SU-DHL-6 (cell line): ENCODE results near the gene FBXO42.
"Not testable (repeated sequence)": the region's sequence is repeated elsewhere in the genome, so short reads cannot be mapped to it uniquely, and the experiment has no call there.

Experiments used
- H2AFZ ChIP-seq: fragments of 200-600 bp; sonication (generic); 2 replicates; pipeline ENCODE4 v1.6.1; 2014; ENCODE audit warnings: low read depth, mild to moderate bottlenecking, moderate library complexity, mixed read lengths, antibody characterized with exemption, low read length; ENCODE audit not compliant: severe bottlenecking
- H3F3A ChIP-seq: fragments of 200-600 bp; shearing (Covaris generic); 2 replicates; pipeline ENCODE4 v1.6.0; 2016; ENCODE audit warnings: antibody characterized with exemption, mild to moderate bottlenecking; ENCODE audit not compliant: insufficient read depth
- H3K27ac ChIP-seq: fragments of 200-600 bp; sonication (generic); 2 replicates; pipeline ENCODE4 v1.5.1; 2016; ENCODE audit warnings: low read depth, mild to moderate bottlenecking, low read length, moderate library complexity, mixed read lengths
- H3K27me3 ChIP-seq: fragments of 200-600 bp; sonication (generic), shearing (Covaris generic); 2 replicates; pipeline ENCODE4 v1.6.0; 2014; ENCODE audit warnings: mild to moderate bottlenecking, low read length
- H3K36me3 ChIP-seq: fragments of 200-600 bp; sonication (generic); 2 replicates; pipeline ENCODE4 v1.6.1; 2014; ENCODE audit warnings: mild to moderate bottlenecking, low read length, mixed read lengths
- H3K4me2 ChIP-seq: fragments of 300-600, 200-600 bp; shearing (Covaris generic), sonication (generic); 2 replicates; pipeline ENCODE4 v1.6.0; 2014; ENCODE audit warnings: low read length, low read depth, mild to moderate bottlenecking; ENCODE audit not compliant: poor library complexity, severe bottlenecking
- H3K4me3 ChIP-seq: fragments of 200-600 bp; sonication (generic); 2 replicates; pipeline ENCODE4 v1.5.1; 2014; ENCODE audit warnings: antibody characterized with exemption, low read length, mild to moderate bottlenecking, mixed read lengths; ENCODE audit not compliant: insufficient read depth, poor library complexity, severe bottlenecking
- H3K79me2 ChIP-seq: fragments of 200-600 bp; sonication (generic); 2 replicates; pipeline ENCODE4 v1.6.1; 2014; ENCODE audit warnings: mild to moderate bottlenecking, low read length, moderate library complexity; ENCODE audit not compliant: insufficient read depth
- H3K9ac ChIP-seq: fragments of 200-600 bp; sonication (generic); 2 replicates; pipeline ENCODE4 v1.7.0; 2014; ENCODE audit warnings: mild to moderate bottlenecking, low read length
- H3K9me2 ChIP-seq: fragments of 200-600 bp; sonication (generic); replicated peaks from 2 replicates; pipeline ENCODE4 v1.6.1; 2014; ENCODE audit warnings: low read length; ENCODE audit not compliant: insufficient read depth
- H3K9me3 ChIP-seq: fragments of 200-600 bp; sonication (generic); 2 replicates; pipeline ENCODE4 v1.6.1; 2014; ENCODE audit warnings: low read length, mixed read lengths; ENCODE audit not compliant: insufficient read depth
- H4K20me1 ChIP-seq: fragments of 200-600 bp; sonication (generic); 2 replicates; pipeline ENCODE4 v1.6.1; 2014; ENCODE audit warnings: low read depth, mild to moderate bottlenecking, antibody characterized with exemption, low read length, moderate library complexity, mixed read lengths
- EZH2phosphoT487 ChIP-seq: fragments of 200-600 bp; sonication (generic), shearing (Covaris generic); conservative IDR thresholded peaks from 2 replicates; pipeline ENCODE4 v1.6.1; 2018; ENCODE audit warnings: mild to moderate bottlenecking, antibody characterized with exemption, low read length, moderate library complexity, mixed read lengths
- TF ChIP-seq, protein P1 (sequence below): fragments of 200-600 bp; sonication (generic); IDR thresholded peaks from one replicate; pipeline ENCODE4 v1.5.1; 2017; ENCODE audit warnings: antibody characterized with exemption, mild to moderate bottlenecking, low read length, moderate library complexity; ENCODE audit not compliant: insufficient read depth, poor library complexity, severe bottlenecking

FBXO42 gene

DNA sequence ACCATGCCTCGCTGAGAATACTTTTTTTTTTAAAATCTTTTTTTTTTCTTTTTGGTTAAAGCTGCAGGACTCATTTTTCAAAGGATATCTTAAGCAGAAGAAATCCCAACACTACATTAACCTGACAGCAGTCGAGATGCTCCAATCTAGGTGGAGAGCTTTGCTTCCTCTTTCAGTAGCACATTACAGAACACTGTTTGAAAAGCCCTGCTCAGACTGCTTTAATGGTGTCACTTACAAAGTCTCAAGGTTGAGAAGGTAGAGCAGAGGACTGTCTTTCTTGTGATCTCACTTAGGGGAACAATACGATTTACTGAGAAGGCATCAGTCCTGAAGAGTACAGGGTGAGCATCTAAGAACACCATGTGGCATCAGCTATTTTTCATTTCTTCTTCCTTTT lies 94.3 kb downstream of the FBXO42 start:
- no peak overlapping the region for H3K4me2 ChIP-seq
- H3F3A ChIP-seq, result no peaks in the 10 kb centered on the region
- no peaks in the 10 kb centered on the region for H4K20me1 ChIP-seq
- H3K27me3 ChIP-seq, result no peaks in the 10 kb centered on the region
- H3K36me3 ChIP-seq, result no peaks in the 10 kb centered on the region
- H2AFZ ChIP-seq, result no peak overlapping the region
- no peaks in the 10 kb centered on the region for H3K9me2 ChIP-seq
- no peaks in the 10 kb centered on the region for H3K79me2 ChIP-seq
- H3K27ac ChIP-seq, result no peak overlapping the region
- no peak for TF ChIP-seq EZH2phosphoT487
- TF ChIP-seq, protein P1, sequence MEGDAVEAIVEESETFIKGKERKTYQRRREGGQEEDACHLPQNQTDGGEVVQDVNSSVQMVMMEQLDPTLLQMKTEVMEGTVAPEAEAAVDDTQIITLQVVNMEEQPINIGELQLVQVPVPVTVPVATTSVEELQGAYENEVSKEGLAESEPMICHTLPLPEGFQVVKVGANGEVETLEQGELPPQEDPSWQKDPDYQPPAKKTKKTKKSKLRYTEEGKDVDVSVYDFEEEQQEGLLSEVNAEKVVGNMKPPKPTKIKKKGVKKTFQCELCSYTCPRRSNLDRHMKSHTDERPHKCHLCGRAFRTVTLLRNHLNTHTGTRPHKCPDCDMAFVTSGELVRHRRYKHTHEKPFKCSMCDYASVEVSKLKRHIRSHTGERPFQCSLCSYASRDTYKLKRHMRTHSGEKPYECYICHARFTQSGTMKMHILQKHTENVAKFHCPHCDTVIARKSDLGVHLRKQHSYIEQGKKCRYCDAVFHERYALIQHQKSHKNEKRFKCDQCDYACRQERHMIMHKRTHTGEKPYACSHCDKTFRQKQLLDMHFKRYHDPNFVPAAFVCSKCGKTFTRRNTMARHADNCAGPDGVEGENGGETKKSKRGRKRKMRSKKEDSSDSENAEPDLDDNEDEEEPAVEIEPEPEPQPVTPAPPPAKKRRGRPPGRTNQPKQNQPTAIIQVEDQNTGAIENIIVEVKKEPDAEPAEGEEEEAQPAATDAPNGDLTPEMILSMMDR, result no peak
- H3K9ac ChIP-seq, result no peak overlapping the region
- H3K4me3 ChIP-seq, result no peak overlapping the region
- H3K9me3 ChIP-seq, result no peaks in the 10 kb centered on the region

DNA sequence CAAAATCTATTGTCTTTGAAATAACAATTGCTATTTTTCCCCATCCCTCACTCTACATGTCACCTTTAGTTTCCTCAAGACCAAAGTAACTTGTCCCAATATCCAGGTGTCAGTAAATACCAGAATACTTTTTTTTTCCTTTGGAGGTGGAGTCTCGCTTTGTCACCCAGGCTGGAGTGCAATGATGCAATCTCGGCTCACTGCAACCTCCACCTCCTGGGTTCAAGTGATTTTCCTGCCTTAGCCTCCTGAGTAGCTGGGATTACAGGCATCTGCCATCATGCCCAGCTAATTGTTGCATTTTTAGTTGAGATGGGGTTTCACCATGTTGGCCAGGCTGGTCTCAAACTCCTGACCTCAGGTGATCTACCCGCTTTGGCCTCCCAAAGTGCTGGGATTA lies 94.7 kb downstream of the FBXO42 start:
- not testable (repeated sequence) for H3F3A ChIP-seq, H3K36me3 ChIP-seq, H3K79me2 ChIP-seq, H3K4me2 ChIP-seq, H3K9me2 ChIP-seq, H3K4me3 ChIP-seq, H4K20me1 ChIP-seq, H2AFZ ChIP-seq, H3K9me3 ChIP-seq, H3K27me3 ChIP-seq, H3K9ac ChIP-seq, H3K27ac ChIP-seq

DNA sequence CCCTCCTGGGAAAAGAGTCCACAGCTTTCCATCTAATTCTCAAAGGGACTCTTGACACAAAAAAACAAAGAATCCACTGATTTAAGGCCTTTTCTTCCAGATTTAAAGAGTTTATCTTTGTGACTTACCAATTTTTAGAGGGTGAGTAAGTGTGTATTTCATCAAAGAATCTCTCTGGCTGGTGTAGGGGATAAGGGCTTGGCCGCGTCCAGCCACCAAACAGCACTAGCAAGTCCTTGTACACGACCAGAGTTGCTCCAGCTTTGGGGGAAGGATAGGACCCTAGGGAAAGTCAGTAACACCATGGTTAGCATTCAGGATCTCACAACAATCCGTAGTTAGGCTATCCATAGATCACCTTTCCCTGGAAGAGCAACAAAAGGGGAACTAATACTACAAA lies 95.8 kb downstream of the FBXO42 start:
- Histone ChIP-seq H3K27ac (no peak overlapping the region), H3K9me3 (no peaks in the 10 kb centered on the region), H3K4me2 (no peak overlapping the region), H3K9ac (no peak overlapping the region), H3K27me3 (no peaks in the 10 kb centered on the region), H3F3A (no peaks in the 10 kb centered on the region), H3K79me2 (no peaks in the 10 kb centered on the region), H4K20me1 (no peaks in the 10 kb centered on the region), H3K9me2 (no peaks in the 10 kb centered on the region), H3K36me3 (no peaks in the 10 kb centered on the region), H2AFZ (no peak overlapping the region), H3K4me3 (no peak overlapping the region)
- no peak for TF ChIP-seq EZH2phosphoT487
- TF ChIP-seq, protein P1, result no peak

DNA sequence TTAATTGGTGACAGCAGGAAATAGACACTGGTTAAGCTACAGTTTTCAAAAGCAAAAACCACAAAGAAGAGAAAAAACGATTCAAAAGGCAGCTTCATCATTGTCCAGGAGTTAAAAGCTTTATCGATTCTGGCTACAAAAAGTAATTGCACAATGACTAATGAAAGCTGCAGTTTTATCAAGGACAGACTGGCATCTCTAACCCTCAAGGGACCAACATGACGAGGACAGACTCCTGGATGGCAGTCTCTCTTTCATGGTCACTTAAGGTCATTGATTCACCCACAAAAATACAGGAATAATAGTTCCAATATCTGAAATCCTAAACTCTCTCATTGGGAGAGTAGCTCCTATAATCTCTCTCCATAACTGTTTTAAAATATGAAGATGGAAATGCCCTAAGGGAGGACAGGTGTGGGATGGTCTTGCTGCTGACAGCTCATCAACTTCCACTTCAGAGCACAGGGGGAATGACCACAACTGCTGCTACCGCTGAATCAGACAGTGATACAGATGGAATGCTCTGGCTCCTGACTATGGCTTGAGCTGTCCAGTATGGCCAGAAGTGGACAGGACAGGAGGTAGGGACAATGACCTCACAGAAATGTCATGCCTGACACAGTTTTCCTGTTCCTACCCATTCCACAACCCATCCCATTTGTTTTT lies 97.9 kb downstream of the FBXO42 start:
- H3K27me3 ChIP-seq, result no peaks in the 10 kb centered on the region
- H3K79me2 ChIP-seq, result no peaks in the 10 kb centered on the region
- no peaks in the 10 kb centered on the region for H4K20me1 ChIP-seq
- H3K9me3 ChIP-seq, result no peaks in the 10 kb centered on the region
- H3F3A ChIP-seq, result peaks cover 3% of the 10 kb centered on the region; the same call in 1 of the 2 replicates
- no peak overlapping the region for H2AFZ ChIP-seq
- H3K9ac ChIP-seq, result no peak overlapping the region
- no peak overlapping the region for H3K27ac ChIP-seq
- H3K36me3 ChIP-seq, result no peaks in the 10 kb centered on the region
- no peak overlapping the region for H3K4me3 ChIP-seq
- no peak overlapping the region for H3K4me2 ChIP-seq
- no peaks in the 10 kb centered on the region for H3K9me2 ChIP-seq
- no peak for TF ChIP-seq EZH2phosphoT487
- TF ChIP-seq, protein P1, result no peak
